DMS114 treated with DMSO at 0.1 percent for 48 hours (cell line): ENCODE measurements around the gene C6orf141.
"Not testable (repeated sequence)": the region's sequence is repeated elsewhere in the genome, so short reads cannot be mapped to it uniquely, and the experiment has no call there.

Experiments used
- DNase-seq: peaks from one replicate; lab custom pipeline; 2025; ENCODE audit not compliant: unreplicated experiment; lab: John Stamatoyannopoulos, UW

Gene C6orf141

DNA sequence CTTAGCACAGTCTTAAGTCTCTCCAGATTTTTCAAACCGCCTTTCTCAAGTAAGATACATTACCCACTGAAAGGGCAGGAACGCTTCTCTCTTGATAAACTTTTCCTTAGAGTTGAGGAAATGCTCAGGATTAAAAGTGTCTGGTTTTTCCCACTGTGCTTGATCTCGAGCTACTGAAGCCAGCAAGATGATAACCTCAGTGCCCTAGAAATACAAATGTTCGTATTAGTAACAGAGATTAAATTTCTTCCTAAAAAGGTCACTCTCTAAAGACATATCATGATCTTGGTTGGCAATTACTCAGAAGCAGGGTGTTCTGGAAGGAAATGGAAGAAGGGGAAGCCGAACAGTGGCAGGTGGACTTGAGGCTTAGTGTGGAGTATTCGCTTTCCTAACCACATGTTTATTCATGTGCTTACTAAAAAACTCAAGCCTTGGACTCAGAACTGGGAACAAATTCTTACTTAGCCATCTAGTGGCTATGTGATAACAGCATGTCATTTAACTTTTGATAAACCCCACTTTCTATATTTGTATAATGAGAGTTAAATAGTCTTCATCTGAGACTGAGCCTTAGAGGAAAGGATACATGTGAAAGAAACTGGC lies 20.1 kb downstream of the C6orf141 start:
- DNase-seq, result no peak

DNA sequence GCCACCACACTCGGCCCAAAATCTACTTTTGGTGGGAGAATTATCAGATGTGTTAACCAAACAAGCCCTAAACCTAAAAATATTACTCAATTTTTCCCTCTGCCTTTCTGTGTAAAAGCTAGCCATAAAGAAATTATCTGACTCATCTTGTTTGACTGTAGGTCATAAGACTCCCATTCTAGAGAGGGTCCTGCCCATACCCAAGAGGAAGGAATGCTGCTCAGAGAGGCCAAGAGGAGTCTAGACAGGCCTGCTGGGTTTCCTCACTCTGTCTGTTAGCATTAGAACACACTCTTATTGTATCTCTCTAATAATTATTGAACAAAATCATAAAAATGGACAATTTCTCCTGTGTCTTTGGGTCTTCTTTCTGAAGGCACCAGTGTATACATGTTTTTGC lies 26.1 kb downstream of the C6orf141 start:
- no peak for DNase-seq

GRCh38 chr6:49579649-49580048 lies 29.2 kb downstream of the C6orf141 start:
- no peak for DNase-seq

- no peak for DNase-seq
Observed at GRCh38 chr6:49582529-49582928, 32.1 kb downstream of the C6orf141 start.

DNA sequence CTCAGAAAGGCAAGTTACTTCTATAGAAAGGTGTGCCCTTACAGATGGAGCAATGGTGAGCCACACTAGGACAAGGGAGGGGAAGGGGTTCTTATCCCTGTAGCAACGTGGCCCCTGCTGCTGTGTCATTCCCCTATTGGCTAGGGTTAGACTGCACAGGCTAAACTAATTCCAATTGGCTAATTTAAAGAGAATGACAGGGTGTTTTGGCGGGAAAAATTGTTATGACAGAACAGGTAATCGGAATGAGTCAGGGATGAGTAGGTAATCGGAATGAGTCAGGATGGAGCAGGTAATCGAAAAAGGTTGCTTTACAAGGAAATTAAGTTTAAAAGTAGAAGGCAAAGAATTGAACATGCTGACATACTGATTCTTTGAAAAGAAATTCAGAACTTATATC lies 36.8 kb downstream of the C6orf141 start:
- not testable (repeated sequence) for DNase-seq
